ENCODE results near the gene ZNF546. TPM values are rescaled to one million over a fixed set of nuclear protein-coding genes. Genes with fewer than 3 reads are reported as not detected.
A peak's percentile ranks its signal among the peaks of the same experiment; 100 is the strongest.

Gene ZNF546
- total RNA-seq, 1 experiment from 2014 or later = 68.4 TPM

DNA sequence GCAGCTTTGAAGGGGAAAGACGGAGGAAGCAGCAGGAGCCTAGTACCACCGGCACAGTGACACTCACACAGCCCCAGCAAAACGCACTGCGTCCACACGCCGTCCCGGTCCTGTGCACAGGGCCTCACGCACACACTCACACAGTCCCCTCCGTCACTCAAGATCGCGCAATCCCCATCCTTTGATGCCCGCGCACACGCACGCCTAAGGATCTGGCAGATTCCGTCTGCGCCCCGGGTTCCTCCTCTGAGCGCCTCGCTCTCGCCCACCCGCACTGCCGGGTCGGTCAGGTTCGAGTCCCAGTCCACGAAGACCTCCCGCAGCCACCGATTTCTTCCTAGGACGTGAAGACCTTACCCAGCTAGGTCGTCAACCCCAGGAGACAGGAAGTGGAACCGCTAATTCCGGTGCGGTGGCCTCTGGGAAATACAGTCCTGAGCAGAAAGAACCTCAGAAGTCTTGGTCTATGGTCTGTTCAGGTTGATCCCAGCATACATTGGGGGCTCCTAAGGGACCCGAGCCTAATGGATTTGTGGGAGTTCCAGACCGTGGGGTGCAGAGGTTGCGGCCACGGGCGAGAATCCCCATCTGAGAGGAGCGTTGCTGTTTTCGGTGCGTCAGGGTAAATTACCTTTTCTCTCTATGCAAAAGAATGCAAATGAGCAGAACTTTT, 59.1 kb downstream of the ZNF546 start, which contains the start of gene ZNF780B:
TSS of gene ZNF780B (minus strand) at position 400 of the 673 bp plus-strand sequence. CDS start 5,899 bp downstream, outside the sequence.
- H3K4me1 ChIP-seq (ENCODE audit: control insufficient read depth, insufficient read depth, low read length) = peaks cover 16% of the 10 kb centered on the region
- no peaks in the 10 kb centered on the region for H3K36me3 ChIP-seq (ENCODE audit: control insufficient read depth, insufficient read depth, low read length)
- DNase-seq (ENCODE audit: low read depth, low spot score) = peak; percentile 100
- in situ Hi-C loops (cut with HindIII; ENCODE audit: low pct_unique_long_range_greater_than_20kb, low sequenced_read_pairs) (loop anchor here (5.0 to 10.0 kb wide), 5 partner anchors 36 to 991 kb away; partner anchors contain the start of genes FBL and ZNF780A), intact Hi-C loops (cut with micrococcal nuclease; ENCODE audit: unreplicated experiment) (no loop called here)
- ATAC-seq = peak; percentile 99
- TF ChIP-seq SIN3A (IDR thresholded peaks at IDR 0.05; ENCODE audit: borderline replicate concordance, insufficient read depth, low read depth, low read length) (no peak), TCF7L2 (IDR thresholded peaks at IDR 0.05; ENCODE audit: low read depth, low read length) (no peak), POLR2AphosphoS5 (IDR thresholded peaks at IDR 0.05; ENCODE audit: low read depth, low read length) (no peak)
- TF ChIP-seq, protein P1, sequence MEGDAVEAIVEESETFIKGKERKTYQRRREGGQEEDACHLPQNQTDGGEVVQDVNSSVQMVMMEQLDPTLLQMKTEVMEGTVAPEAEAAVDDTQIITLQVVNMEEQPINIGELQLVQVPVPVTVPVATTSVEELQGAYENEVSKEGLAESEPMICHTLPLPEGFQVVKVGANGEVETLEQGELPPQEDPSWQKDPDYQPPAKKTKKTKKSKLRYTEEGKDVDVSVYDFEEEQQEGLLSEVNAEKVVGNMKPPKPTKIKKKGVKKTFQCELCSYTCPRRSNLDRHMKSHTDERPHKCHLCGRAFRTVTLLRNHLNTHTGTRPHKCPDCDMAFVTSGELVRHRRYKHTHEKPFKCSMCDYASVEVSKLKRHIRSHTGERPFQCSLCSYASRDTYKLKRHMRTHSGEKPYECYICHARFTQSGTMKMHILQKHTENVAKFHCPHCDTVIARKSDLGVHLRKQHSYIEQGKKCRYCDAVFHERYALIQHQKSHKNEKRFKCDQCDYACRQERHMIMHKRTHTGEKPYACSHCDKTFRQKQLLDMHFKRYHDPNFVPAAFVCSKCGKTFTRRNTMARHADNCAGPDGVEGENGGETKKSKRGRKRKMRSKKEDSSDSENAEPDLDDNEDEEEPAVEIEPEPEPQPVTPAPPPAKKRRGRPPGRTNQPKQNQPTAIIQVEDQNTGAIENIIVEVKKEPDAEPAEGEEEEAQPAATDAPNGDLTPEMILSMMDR (IDR thresholded peaks at IDR 0.05) = no peak
- TF ChIP-seq, protein P2, sequence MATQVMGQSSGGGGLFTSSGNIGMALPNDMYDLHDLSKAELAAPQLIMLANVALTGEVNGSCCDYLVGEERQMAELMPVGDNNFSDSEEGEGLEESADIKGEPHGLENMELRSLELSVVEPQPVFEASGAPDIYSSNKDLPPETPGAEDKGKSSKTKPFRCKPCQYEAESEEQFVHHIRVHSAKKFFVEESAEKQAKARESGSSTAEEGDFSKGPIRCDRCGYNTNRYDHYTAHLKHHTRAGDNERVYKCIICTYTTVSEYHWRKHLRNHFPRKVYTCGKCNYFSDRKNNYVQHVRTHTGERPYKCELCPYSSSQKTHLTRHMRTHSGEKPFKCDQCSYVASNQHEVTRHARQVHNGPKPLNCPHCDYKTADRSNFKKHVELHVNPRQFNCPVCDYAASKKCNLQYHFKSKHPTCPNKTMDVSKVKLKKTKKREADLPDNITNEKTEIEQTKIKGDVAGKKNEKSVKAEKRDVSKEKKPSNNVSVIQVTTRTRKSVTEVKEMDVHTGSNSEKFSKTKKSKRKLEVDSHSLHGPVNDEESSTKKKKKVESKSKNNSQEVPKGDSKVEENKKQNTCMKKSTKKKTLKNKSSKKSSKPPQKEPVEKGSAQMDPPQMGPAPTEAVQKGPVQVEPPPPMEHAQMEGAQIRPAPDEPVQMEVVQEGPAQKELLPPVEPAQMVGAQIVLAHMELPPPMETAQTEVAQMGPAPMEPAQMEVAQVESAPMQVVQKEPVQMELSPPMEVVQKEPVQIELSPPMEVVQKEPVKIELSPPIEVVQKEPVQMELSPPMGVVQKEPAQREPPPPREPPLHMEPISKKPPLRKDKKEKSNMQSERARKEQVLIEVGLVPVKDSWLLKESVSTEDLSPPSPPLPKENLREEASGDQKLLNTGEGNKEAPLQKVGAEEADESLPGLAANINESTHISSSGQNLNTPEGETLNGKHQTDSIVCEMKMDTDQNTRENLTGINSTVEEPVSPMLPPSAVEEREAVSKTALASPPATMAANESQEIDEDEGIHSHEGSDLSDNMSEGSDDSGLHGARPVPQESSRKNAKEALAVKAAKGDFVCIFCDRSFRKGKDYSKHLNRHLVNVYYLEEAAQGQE (IDR thresholded peaks at IDR 0.05; ENCODE audit: insufficient read depth in 1 of 2, low read depth in 2 of 2, low read length in 1 of 2) = no peak
- POLR2A ChIA-PET = interaction anchor here (0.6 to 4.5 kb wide), 14 partner anchors 9 to 1018 kb away, joined by 3 to 27 read pairs (median 4); partner anchors contain the start of genes PSMC4, RPS16, ZNF546 and ZNF780A
- H3K9me3 ChIP-seq (ENCODE audit: control insufficient read depth, insufficient read depth, low read depth, low read length) = peaks cover 79% of the 10 kb centered on the region
- peak within 1 kb of the TSS; percentile 36 to 50 for H3K4me3 ChIP-seq (ENCODE audit: low read depth in 2 of 2, low read length in 2 of 2)
- no peaks in the 10 kb centered on the region for H3K27me3 ChIP-seq (ENCODE audit: control insufficient read depth, insufficient read depth, low read length)
- no TSS peak for BruUV-seq (replicated peaks)
- peak within 1 kb of the TSS; percentile 78 for H3K27ac ChIP-seq (ENCODE audit: low read length)
- CTCF ChIA-PET = interaction anchor here (0.6 to 2.0 kb wide), 12 partner anchors 11 to 325 kb away, joined by 3 to 10 read pairs (median 5); partner anchors contain the start of gene PSMC4

DNA sequence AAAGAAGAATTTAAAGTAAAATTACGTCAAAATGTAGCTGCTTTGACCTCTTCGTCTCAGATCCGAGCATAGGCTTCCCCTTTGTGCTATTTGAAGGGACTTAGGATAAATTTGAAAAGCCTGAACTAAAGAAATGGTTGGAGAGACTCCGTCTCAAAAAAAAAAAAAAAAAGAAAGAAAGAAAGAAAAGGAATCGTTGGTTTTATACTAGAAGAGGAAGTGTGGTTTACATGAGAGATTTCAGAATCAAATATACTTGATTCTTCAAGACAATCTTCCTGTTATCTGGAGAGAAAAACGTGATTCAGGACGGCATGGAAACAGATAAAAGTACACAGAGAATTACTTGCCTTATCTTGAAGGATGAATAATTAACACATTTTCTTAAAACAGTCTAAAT, 59.6 kb downstream of the ZNF546 start:
- Histone ChIP-seq H3K4me3 (ENCODE audit: low read depth in 2 of 2, low read length in 2 of 2) (peak overlapping the region; percentile 36 to 50), H3K27ac (ENCODE audit: low read length) (peak overlapping the region; percentile 78), H3K9me3 (ENCODE audit: control insufficient read depth, insufficient read depth, low read depth, low read length) (peaks cover 79% of the 10 kb centered on the region), H3K4me1 (ENCODE audit: control insufficient read depth, insufficient read depth, low read length) (peaks cover 16% of the 10 kb centered on the region), H3K27me3 (ENCODE audit: control insufficient read depth, insufficient read depth, low read length) (no peaks in the 10 kb centered on the region), H3K36me3 (ENCODE audit: control insufficient read depth, insufficient read depth, low read length) (no peaks in the 10 kb centered on the region)
- BruUV-seq (replicated peaks) = TSS peak; percentile 65
- ChIA-PET CTCF (interaction anchor here (0.7 to 2.0 kb wide), 5 partner anchors 17 to 326 kb away, joined by 3 to 10 read pairs (median 3); partner anchors contain the start of gene PSMC4), POLR2A (interaction anchor here (1.0 to 4.5 kb wide), 7 partner anchors 10 to 621 kb away, joined by 3 to 27 read pairs (median 4); partner anchors contain the start of genes PSMC4, RPS16 and ZNF546)
- TF ChIP-seq, protein P1 (IDR thresholded peaks at IDR 0.05) = no peak
- TF ChIP-seq POLR2AphosphoS5 (IDR thresholded peaks at IDR 0.05; ENCODE audit: low read depth, low read length) (no peak), SIN3A (IDR thresholded peaks at IDR 0.05; ENCODE audit: borderline replicate concordance, insufficient read depth, low read depth, low read length) (no peak), TCF7L2 (IDR thresholded peaks at IDR 0.05; ENCODE audit: low read depth, low read length) (no peak)
- TF ChIP-seq, protein P2 (IDR thresholded peaks at IDR 0.05; ENCODE audit: insufficient read depth in 1 of 2, low read depth in 2 of 2, low read length in 1 of 2) = no peak
- in situ Hi-C loops (cut with HindIII; ENCODE audit: low pct_unique_long_range_greater_than_20kb, low sequenced_read_pairs) (loop anchor here (5.0 to 10.0 kb wide), 5 partner anchors 36 to 992 kb away; partner anchors contain the start of genes FBL and ZNF780A), intact Hi-C loops (cut with micrococcal nuclease; ENCODE audit: unreplicated experiment) (no loop called here)
- ATAC-seq = no peak
- no peak for DNase-seq (ENCODE audit: low read depth, low spot score)

All from Panc1 (cell line).